Measurements from ENCODE around the gene ROBO4.

Gene ROBO4

GRCh38 chr11:124917115-124917637 is 19.5 kb upstream of the ROBO4 start:
- no peak for DNase-seq

DNA sequence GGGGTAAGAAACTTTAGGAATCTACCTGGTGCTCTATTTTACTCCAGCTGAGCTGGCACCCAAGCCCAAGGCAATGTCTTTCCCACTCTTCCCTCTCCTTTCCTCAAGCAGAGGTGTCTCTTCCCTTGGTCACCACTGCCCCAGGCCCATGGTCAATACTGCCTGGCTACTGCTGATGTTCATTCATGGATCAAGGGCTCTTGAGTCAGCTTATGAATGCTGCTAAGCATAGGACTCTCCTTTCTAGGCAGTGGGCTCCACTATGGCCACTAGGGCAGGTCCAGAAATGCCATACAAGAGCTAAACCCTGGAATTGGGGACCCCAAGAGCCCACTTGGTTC is 18.7 kb upstream of the ROBO4 start:
- no peak for DNase-seq

DNA sequence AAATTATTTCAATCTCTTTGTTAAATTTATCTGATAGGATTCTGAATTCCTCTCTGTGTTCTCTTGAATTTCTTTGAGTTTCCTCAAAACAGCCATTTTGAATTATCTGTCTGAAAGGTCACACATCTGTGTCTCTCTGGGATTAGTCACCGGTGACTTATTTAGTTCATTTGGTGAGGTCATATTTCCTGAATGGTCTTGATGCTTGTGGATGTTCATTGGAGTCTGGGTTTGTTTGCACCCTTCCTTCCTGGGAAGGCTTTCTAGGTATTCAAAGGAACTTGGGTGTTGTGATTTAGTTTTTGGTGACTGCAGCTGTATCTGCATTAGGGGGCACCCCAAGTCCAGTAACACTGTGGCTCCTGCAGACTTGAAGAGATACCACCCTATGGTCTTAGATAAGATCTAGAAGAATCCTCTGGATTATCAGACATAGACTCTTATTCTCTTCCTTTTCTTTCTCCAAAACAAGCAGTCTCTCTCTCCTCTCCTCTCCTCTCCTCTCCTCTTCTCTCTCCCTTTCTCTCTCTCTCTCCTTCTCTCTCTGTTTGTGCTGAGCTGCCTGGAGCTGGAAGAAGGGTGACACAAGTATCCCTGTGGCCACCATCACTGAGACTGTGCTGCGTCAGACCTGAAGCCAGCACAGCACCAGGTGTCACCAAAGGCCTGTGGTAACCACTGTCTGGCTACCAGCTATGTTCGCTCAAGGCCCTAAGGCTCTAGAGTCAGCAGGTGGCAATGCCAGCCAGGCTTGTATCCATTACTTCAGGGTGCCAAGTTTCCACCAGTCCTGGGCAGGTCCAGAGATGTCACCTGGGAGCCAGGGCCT is 18.1 kb upstream of the ROBO4 start:
- no peak for DNase-seq

DNA sequence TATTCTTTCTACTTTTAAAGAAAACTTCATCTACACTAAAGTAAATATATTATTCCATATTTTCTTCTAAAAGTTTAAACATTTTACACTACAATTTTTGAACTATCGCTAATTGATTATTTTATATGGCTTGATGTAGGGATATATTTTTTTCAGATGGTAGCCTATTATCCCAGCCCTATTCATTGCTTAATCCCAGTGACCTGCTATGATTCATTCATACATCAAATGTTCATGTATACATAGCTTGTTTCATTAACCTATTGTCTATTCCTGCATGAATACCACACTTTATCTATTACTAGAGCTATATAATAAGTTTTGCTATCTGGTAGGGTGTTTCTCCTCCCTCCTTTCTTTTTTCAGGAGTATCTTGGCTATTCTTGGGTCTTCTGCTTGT is 5.0 kb upstream of the ROBO4 start:
- DNase-seq = no peak

DNA sequence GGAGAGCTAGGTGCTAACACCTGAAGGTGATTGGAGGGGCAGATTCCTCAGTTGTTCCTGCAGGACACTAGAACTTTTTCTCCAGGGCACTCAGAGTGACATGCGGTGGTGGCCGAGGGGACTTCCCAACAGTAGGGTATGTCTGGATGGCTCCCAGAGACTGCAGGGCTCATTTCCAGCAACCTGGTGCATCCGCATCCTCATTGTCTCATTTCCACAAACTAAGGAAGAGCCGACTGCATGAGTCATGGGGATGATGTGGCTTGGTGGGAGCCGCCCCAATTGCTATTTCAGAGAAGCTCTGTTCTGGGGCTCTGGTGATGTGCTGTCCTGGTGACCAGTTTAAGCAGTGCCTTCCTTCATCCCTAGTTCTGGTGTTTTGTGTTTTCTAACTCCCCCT is 2.8 kb upstream of the ROBO4 start:
- DNase-seq = no peak

- no peak for DNase-seq
Observed at GRCh38 chr11:124899383-124900145, 1.9 kb upstream of the ROBO4 start.

- DNase-seq = no peak
Observed at GRCh38 chr11:124898711-124899110, 1.0 kb upstream of the ROBO4 start.

DNA sequence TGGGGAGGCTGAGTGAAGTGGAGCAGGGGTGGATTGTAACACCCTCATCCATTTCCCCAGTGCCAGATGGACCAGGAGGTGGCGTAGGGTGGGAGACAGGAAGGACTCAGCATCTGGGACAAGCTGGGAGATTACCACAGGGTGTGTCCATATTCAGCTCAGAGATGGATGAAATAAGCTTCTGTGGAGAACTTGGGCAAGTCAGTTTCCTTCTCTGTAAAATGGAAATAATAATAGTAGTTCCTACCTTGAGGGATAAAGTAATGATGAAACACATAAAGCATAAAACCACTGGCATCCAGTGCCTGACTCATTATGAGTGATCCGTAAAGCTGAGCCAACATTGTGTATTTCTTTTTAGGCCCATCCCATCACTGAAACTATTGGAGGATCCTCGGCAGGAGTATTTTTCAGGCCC is 607 bp upstream of the ROBO4 start:
- DNase-seq = no peak

- no peak for DNase-seq
Observed at GRCh38 chr11:124896821-124897391, 759 bp downstream of the ROBO4 start.

GRCh38 chr11:124896071-124896750 is 1.5 kb downstream of the ROBO4 start:
- DNase-seq = no peak

DNA sequence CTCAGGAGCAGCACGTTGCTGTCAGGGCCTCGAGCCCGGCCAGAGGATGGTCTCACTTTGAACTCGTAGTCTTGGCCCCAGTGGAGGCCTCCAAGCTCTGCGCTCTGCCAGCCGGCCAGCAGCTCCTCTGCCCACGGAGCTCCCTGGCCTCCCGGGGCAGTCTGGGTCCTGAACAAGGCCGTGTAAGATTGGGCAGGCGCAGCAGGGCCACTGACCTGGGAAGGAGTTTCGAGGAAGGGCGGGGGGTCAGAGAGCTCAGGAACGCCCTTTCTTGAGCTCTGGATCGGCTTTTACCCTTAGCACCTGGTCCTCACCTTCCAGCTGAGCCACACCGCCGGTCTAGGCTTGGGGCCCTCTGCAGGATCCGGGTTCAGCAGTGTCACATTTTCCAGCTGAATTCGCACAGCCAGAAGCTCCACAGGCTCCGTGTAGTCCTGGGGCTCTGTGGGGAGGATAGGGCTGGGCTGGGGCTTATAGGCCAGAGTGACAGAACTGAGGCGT is 2.1 kb downstream of the ROBO4 start:
- no peak for DNase-seq

GRCh38 chr11:124894606-124895430 is 2.8 kb downstream of the ROBO4 start:
- no peak for DNase-seq

DNA sequence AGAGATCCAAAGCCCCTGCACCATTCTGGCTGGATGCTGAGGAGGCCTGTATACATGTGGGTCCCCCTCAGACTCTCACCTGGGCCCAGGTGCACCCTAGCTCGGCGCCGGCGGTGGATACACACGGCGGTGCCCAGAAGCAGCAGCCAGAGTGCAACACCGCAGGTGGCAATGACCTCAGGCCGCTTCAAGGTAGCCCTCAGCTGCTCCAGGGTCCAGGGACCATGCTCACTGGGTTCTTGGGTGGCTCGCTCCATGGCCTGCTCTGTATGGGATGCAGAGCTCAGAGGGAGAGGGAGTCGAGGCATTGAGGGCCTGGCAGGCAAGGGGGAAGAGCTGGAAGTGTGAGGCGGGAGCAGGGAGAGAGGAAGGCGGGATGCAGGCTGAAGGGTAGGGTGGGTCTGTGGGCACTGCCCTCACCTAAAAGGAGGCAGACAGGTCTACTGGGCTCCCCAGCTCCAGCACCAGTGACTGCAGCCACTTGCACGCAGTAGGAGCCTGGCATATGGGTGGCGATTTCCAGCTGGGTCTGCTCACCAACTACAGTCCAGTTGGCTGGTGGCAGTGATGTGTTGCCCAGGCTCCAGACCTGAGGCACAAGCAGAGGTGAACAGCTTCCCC is 3.8 kb downstream of the ROBO4 start:
- no peak for DNase-seq

GRCh38 chr11:124892750-124893454 is 4.8 kb downstream of the ROBO4 start:
- DNase-seq = no peak

DNA sequence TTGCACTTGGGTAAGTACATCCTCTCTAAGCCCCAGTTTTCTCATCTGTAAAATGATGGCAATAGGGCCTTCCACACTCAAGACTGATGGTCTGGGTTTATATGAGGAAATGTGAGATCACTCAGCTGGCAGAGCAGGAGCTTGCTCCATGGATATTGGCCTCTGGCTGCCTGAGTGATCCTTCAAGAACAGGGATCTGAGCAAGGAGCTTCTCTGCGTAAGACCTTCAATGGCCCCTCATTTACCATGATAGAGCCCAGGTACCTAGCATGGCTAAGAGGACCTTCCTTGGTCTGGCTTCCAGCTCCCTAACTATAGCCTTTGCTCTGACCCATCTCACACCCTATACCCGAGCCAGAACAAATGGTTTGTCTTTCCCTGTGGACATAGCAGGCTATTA is 5.5 kb downstream of the ROBO4 start:
- DNase-seq = no peak

DNA sequence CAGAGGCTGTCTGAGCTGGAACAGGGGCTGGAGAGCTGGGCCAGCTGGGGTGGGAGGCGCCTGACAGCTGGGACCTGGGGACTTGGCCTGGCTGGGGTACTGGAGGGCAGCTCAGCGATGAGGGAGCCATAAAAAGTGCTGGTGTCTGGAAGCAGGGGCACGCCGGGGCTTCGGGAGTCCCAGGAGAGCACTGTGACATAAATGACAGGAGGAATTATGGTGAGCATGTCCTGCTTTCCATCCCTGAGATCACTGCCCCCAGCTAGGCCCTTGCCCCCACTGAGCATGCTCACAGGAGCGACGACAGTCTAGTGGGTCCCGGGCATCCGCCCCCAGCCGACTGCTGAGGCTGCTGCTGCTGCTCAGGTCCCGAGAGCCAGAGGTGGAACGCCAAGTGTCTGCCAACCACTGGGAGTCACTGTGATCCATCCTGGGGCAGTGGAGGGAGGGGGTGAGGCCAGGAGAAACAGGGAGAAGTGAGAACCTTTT is 6.2 kb downstream of the ROBO4 start:
- no peak for DNase-seq

- no peak for DNase-seq
Observed at GRCh38 chr11:124890683-124891372, 6.8 kb downstream of the ROBO4 start.

- no peak for DNase-seq
Observed at GRCh38 chr11:124890151-124890550, 7.5 kb downstream of the ROBO4 start.

DNA sequence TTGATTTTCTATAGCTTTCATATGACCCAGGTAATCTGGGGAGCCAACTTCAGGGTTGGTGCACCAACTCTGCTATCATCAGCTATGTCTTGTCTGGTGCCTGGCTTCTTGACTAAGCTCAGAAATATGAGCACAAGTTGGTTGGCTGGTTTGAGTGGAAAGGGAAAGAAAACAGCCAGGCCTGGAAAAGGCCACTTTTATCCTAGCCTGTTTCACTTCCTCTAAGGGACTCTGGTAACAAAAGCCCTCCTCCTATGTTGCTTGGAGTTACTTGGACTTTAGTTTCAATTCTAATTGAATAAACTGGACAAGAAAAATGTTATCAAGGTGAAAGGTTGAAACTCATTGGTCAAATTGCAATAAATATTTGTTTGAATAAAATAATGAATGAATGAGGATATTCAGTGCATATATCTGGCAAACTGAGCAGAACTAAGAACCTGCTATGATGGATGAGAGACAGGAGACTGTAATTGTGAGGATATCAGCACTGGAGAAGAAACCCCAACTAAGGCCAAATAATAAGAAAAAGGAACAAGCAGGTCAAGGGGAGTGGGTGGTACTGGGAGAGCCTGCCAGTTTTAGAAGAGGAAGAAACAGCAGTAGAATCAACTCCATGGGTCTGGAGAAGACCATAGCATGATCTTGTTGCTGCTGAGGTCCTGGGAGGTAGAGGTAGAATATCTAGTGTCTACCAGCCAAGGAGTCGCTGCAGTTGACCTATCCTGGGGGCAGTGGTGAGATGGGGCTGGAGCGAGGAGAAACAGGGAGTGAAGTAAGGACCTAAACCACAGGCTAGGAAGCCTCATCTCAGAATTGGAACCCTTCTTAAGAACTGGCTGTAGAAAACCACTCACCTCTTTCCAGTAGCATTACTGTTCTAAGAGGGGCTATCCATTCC is 8.2 kb downstream of the ROBO4 start:
- no peak for DNase-seq
